ENCODE data around the gene DDO. TPM values are rescaled to one million over a fixed set of nuclear protein-coding genes. Genes with fewer than 3 reads are reported as not detected.
"Not testable (repeated sequence)": the region's sequence is repeated elsewhere in the genome, so short reads cannot be mapped to it uniquely, and the experiment has no call there.

DDO gene
- total RNA-seq, 2 experiments from 2014 or later = not detected

- H3K27me3 ChIP-seq (ENCODE audit: control insufficient read depth in 1 of 2, insufficient read depth in 2 of 2, low read length in 2 of 2) = peaks cover 14 to 15% of the 10 kb centered on the region in 2 experiments
- no peaks in the 10 kb centered on the region for H3K9me3 Mint-ChIP-seq
- ChIA-PET CTCF (interaction anchor here (1.0 to 1.4 kb wide), 2 partner anchors 9 to 12 kb away, joined by 3 read pairs; no protein-coding TSS in a partner anchor), POLR2A (no interaction called here)
- no peak overlapping the region for H3K27ac Mint-ChIP-seq
- H3K4me3 ChIP-seq (ENCODE audit: low read length) = no peak overlapping the region
- ATAC-seq (ENCODE audit: poor library complexity) (no peak), DNase-seq (no peak)
- intact Hi-C loops (cut with DNase I, micrococcal nuclease) = no loop called here
- H3K27me3 Mint-ChIP-seq = peaks cover 32% of the 10 kb centered on the region
- no peaks in the 10 kb centered on the region for H3K9me3 ChIP-seq (ENCODE audit: control insufficient read depth in 1 of 2, insufficient read depth in 1 of 2, low read length in 2 of 2)
- H3K36me3 ChIP-seq (ENCODE audit: insufficient read depth, low read length) = no peaks in the 10 kb centered on the region
- peaks cover 8% of the 10 kb centered on the region for H3K4me1 ChIP-seq (ENCODE audit: insufficient read depth, low read length)
- H3K27ac ChIP-seq (ENCODE audit: low read depth in 1 of 2, low read length in 2 of 2) = no peak overlapping the region
- no peak for TF ChIP-seq CTCF (IDR thresholded peaks at IDR 0.05)
- H3K4me1 Mint-ChIP-seq (ENCODE audit: low read depth) = peaks cover 15% of the 10 kb centered on the region
- H3K4me3 Mint-ChIP-seq = no peak overlapping the region
- no peaks in the 10 kb centered on the region for H3K36me3 Mint-ChIP-seq (ENCODE audit: low read depth)
Observed at GRCh38 chr6:110352563-110353262, 62.7 kb downstream of the DDO start.

- ATAC-seq (ENCODE audit: poor library complexity) (no peak), DNase-seq (no peak)
- H3K27me3 ChIP-seq (ENCODE audit: control insufficient read depth in 1 of 2, insufficient read depth in 2 of 2, low read length in 2 of 2) = peaks cover 7 to 8% of the 10 kb centered on the region in 2 experiments
- peaks cover under 1% of the 10 kb centered on the region for H3K4me1 ChIP-seq (ENCODE audit: insufficient read depth, low read length)
- no peak for TF ChIP-seq CTCF (IDR thresholded peaks at IDR 0.05)
- CTCF ChIA-PET = interaction anchor here (1.0 to 1.4 kb wide), 3 partner anchors 10 to 11 kb away, joined by 3 read pairs; no protein-coding TSS in a partner anchor
- Mint-ChIP-seq H3K4me1 (ENCODE audit: low read depth) (peaks cover 7% of the 10 kb centered on the region), H3K4me3 (no peak overlapping the region), H3K36me3 (ENCODE audit: low read depth) (no peaks in the 10 kb centered on the region), H3K27ac (no peak overlapping the region), H3K9me3 (no peaks in the 10 kb centered on the region), H3K27me3 (peaks cover 25% of the 10 kb centered on the region)
- H3K9me3 ChIP-seq (ENCODE audit: control insufficient read depth in 1 of 2, insufficient read depth in 1 of 2, low read length in 2 of 2) = no peaks in the 10 kb centered on the region
- no peak overlapping the region for H3K27ac ChIP-seq (ENCODE audit: low read depth in 1 of 2, low read length in 2 of 2)
- no peak overlapping the region for H3K4me3 ChIP-seq (ENCODE audit: low read length)
- intact Hi-C loops (cut with DNase I, micrococcal nuclease) = no loop called here
- POLR2A ChIA-PET = no interaction called here
- H3K36me3 ChIP-seq (ENCODE audit: insufficient read depth, low read length) = no peaks in the 10 kb centered on the region
Observed at GRCh38 chr6:110351986-110352385, 63.4 kb downstream of the DDO start.

- H3K4me3 Mint-ChIP-seq = no peak overlapping the region
- no peaks in the 10 kb centered on the region for H3K36me3 Mint-ChIP-seq (ENCODE audit: low read depth)
- H3K4me1 Mint-ChIP-seq (ENCODE audit: low read depth) = peaks cover 3% of the 10 kb centered on the region
- ChIA-PET CTCF (interaction anchor here (1.0 to 1.4 kb wide), 3 partner anchors 10 to 12 kb away, joined by 3 read pairs; no protein-coding TSS in a partner anchor), POLR2A (no interaction called here)
- H3K27ac ChIP-seq (ENCODE audit: low read depth in 1 of 2, low read length in 2 of 2) = no peak overlapping the region
- intact Hi-C loops (cut with DNase I, micrococcal nuclease) = no loop called here
- H3K4me1 ChIP-seq (ENCODE audit: insufficient read depth, low read length) = no peaks in the 10 kb centered on the region
- H3K4me3 ChIP-seq (ENCODE audit: low read length) = no peak overlapping the region
- no peak for ATAC-seq (ENCODE audit: poor library complexity)
- H3K36me3 ChIP-seq (ENCODE audit: insufficient read depth, low read length) = no peaks in the 10 kb centered on the region
- no peak for TF ChIP-seq CTCF (IDR thresholded peaks at IDR 0.05)
- no peak overlapping the region for H3K27ac Mint-ChIP-seq
- DNase-seq = no peak
- no peaks in the 10 kb centered on the region for H3K9me3 ChIP-seq (ENCODE audit: control insufficient read depth in 1 of 2, insufficient read depth in 1 of 2, low read length in 2 of 2)
- no peaks in the 10 kb centered on the region for H3K9me3 Mint-ChIP-seq
- peaks cover 3 to 4% of the 10 kb centered on the region in 2 experiments for H3K27me3 ChIP-seq (ENCODE audit: control insufficient read depth in 1 of 2, insufficient read depth in 2 of 2, low read length in 2 of 2)
- peaks cover 21% of the 10 kb centered on the region for H3K27me3 Mint-ChIP-seq
Observed at GRCh38 chr6:110351546-110351945, 63.8 kb downstream of the DDO start.

GRCh38 chr6:110350593-110350992 is 64.8 kb downstream of the DDO start:
- DNase-seq; POLR2A ChIA-PET; H3K4me1 ChIP-seq (ENCODE audit: insufficient read depth, low read length); H3K4me1 Mint-ChIP-seq (ENCODE audit: low read depth); H3K27me3 ChIP-seq (ENCODE audit: control insufficient read depth in 1 of 2, insufficient read depth in 2 of 2, low read length in 2 of 2); H3K4me3 Mint-ChIP-seq; H3K9me3 ChIP-seq (ENCODE audit: control insufficient read depth in 1 of 2, insufficient read depth in 1 of 2, low read length in 2 of 2); ATAC-seq (ENCODE audit: poor library complexity); H3K9me3 Mint-ChIP-seq; H3K4me3 ChIP-seq (ENCODE audit: low read length); H3K36me3 Mint-ChIP-seq (ENCODE audit: low read depth); H3K27ac Mint-ChIP-seq; H3K36me3 ChIP-seq (ENCODE audit: insufficient read depth, low read length); intact Hi-C loops (cut with DNase I, micrococcal nuclease); H3K27ac ChIP-seq (ENCODE audit: low read depth in 1 of 2, low read length in 2 of 2): not testable (repeated sequence)
- CTCF ChIA-PET = interaction anchor here (1.4 kb wide), 1 partner anchor 13 kb away, joined by 3 read pairs; no protein-coding TSS in a partner anchor
- H3K27me3 Mint-ChIP-seq = peaks cover 13% of the 10 kb centered on the region

Measured in CD4-positive, alpha-beta T cell (primary cell).